ENCODE results near the gene PSMA5.

DNA sequence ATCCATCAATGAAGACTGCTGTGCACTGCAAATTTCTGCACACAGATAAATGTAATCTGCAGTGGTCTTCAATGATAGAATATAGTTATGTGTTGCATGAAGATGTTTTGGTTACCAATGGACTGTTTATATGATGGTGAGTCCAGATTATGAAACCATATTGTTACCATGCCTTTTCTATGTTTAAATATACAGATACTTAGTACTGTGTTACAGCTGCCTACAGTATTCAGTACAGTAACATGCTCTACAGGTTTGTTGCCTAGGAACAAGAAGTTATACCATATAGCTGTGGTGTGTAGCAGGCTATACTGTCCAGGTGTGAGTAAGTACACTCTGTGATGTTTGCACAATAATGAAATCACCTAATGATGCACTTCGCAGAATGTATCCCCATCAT is 69.3 kb downstream of the PSMA5 start:
- TF ChIP-seq, protein P1, sequence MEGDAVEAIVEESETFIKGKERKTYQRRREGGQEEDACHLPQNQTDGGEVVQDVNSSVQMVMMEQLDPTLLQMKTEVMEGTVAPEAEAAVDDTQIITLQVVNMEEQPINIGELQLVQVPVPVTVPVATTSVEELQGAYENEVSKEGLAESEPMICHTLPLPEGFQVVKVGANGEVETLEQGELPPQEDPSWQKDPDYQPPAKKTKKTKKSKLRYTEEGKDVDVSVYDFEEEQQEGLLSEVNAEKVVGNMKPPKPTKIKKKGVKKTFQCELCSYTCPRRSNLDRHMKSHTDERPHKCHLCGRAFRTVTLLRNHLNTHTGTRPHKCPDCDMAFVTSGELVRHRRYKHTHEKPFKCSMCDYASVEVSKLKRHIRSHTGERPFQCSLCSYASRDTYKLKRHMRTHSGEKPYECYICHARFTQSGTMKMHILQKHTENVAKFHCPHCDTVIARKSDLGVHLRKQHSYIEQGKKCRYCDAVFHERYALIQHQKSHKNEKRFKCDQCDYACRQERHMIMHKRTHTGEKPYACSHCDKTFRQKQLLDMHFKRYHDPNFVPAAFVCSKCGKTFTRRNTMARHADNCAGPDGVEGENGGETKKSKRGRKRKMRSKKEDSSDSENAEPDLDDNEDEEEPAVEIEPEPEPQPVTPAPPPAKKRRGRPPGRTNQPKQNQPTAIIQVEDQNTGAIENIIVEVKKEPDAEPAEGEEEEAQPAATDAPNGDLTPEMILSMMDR (IDR thresholded peaks at IDR 0.05): no peak
- no peak for TF ChIP-seq EZH2phosphoT487 (IDR thresholded peaks at IDR 0.05)

Measured in neural progenitor cell (in vitro differentiated cells).